Measurements from ENCODE around the gene CCDC71L.
A peak's percentile ranks its signal among the peaks of the same experiment; 100 is the strongest.
"Not testable (repeated sequence)": the region's sequence is repeated elsewhere in the genome, so short reads cannot be mapped to it uniquely, and the experiment has no call there.

CCDC71L gene

GRCh38 chr7:106679153-106679931 is 18.4 kb upstream of the CCDC71L start:
- Histone ChIP-seq H3K27ac (ENCODE audit: low read length) (no peak overlapping the region), H2AFZ (ENCODE audit: low read depth, low read length) (no peak overlapping the region), H3K4me3 (ENCODE audit: low read length) (no peak overlapping the region)

GRCh38 chr7:106678795-106679152 is 17.8 kb upstream of the CCDC71L start:
- H3K27me3 ChIP-seq (ENCODE audit: low read depth, low read length) = no peaks in the 10 kb centered on the region
- TF ChIP-seq CTCF (IDR thresholded peaks at IDR 0.05; ENCODE audit: low read depth, low read length) (no peak), EZH2phosphoT487 (IDR thresholded peaks at IDR 0.05; ENCODE audit: low read depth) (no peak)
- no peak overlapping the region for H3K27ac ChIP-seq (ENCODE audit: low read length)
- H3K79me2 ChIP-seq (ENCODE audit: low read length) = no peaks in the 10 kb centered on the region
- peaks cover 8% of the 10 kb centered on the region for H3K4me1 ChIP-seq (ENCODE audit: low read length)
- H3K36me3 ChIP-seq (replicated peaks; ENCODE audit: low read depth, low read length) = no peaks in the 10 kb centered on the region
- H3K9me3 ChIP-seq (ENCODE audit: insufficient read depth, low read length) = no peaks in the 10 kb centered on the region
- H3K4me2 ChIP-seq (ENCODE audit: low read length) = no peak overlapping the region
- H4K20me1 ChIP-seq (ENCODE audit: insufficient read depth, low read length) = no peaks in the 10 kb centered on the region
- no peak overlapping the region for H2AFZ ChIP-seq (ENCODE audit: low read depth, low read length)
- H3K4me3 ChIP-seq (ENCODE audit: low read length) = no peak overlapping the region
- no peak overlapping the region for H3K9ac ChIP-seq (ENCODE audit: low read length)

More at GRCh38 chr7:106679153-106679931, 18.4 kb upstream of the CCDC71L start:
- TF ChIP-seq CTCF (IDR thresholded peaks at IDR 0.05; ENCODE audit: low read depth, low read length) = no peak
- no peak for TF ChIP-seq EZH2phosphoT487 (IDR thresholded peaks at IDR 0.05; ENCODE audit: low read depth)
- no peak overlapping the region for H3K9ac ChIP-seq (ENCODE audit: low read length)
- H3K79me2 ChIP-seq (ENCODE audit: low read length) = no peaks in the 10 kb centered on the region
- no peaks in the 10 kb centered on the region for H4K20me1 ChIP-seq (ENCODE audit: insufficient read depth, low read length)
- H3K9me3 ChIP-seq (ENCODE audit: insufficient read depth, low read length) = no peaks in the 10 kb centered on the region
- H3K27me3 ChIP-seq (ENCODE audit: low read depth, low read length) = no peaks in the 10 kb centered on the region
- peaks cover 8% of the 10 kb centered on the region for H3K4me1 ChIP-seq (ENCODE audit: low read length)
- no peaks in the 10 kb centered on the region for H3K36me3 ChIP-seq (replicated peaks; ENCODE audit: low read depth, low read length)
- peak overlapping the region; percentile 15 for H3K4me2 ChIP-seq (ENCODE audit: low read length)

- H3K4me3 ChIP-seq (ENCODE audit: low read length); H3K36me3 ChIP-seq (replicated peaks; ENCODE audit: low read depth, low read length); H3K4me2 ChIP-seq (ENCODE audit: low read length); H3K27me3 ChIP-seq (ENCODE audit: low read depth, low read length); H2AFZ ChIP-seq (ENCODE audit: low read depth, low read length); H3K79me2 ChIP-seq (ENCODE audit: low read length); H3K27ac ChIP-seq (ENCODE audit: low read length); H3K9ac ChIP-seq (ENCODE audit: low read length); H3K4me1 ChIP-seq (ENCODE audit: low read length); H4K20me1 ChIP-seq (ENCODE audit: insufficient read depth, low read length); H3K9me3 ChIP-seq (ENCODE audit: insufficient read depth, low read length): not testable (repeated sequence)
Observed at GRCh38 chr7:106676506-106676905, 15.5 kb upstream of the CCDC71L start.

GRCh38 chr7:106673688-106674087 is 12.7 kb upstream of the CCDC71L start:
- not testable (repeated sequence) for H2AFZ ChIP-seq (ENCODE audit: low read depth, low read length)

GRCh38 chr7:106671930-106672329 is 11.0 kb upstream of the CCDC71L start:
- H3K27ac ChIP-seq (ENCODE audit: low read length); H3K4me2 ChIP-seq (ENCODE audit: low read length); H3K4me3 ChIP-seq (ENCODE audit: low read length); H2AFZ ChIP-seq (ENCODE audit: low read depth, low read length); H3K27me3 ChIP-seq (ENCODE audit: low read depth, low read length); H3K9ac ChIP-seq (ENCODE audit: low read length); H3K36me3 ChIP-seq (replicated peaks; ENCODE audit: low read depth, low read length); H4K20me1 ChIP-seq (ENCODE audit: insufficient read depth, low read length); H3K9me3 ChIP-seq (ENCODE audit: insufficient read depth, low read length); H3K4me1 ChIP-seq (ENCODE audit: low read length); H3K79me2 ChIP-seq (ENCODE audit: low read length): not testable (repeated sequence)

More at GRCh38 chr7:106673688-106674087, 12.7 kb upstream of the CCDC71L start:
- not testable (repeated sequence) for H3K4me1 ChIP-seq (ENCODE audit: low read length); H3K27ac ChIP-seq (ENCODE audit: low read length); H3K9me3 ChIP-seq (ENCODE audit: insufficient read depth, low read length); H4K20me1 ChIP-seq (ENCODE audit: insufficient read depth, low read length); H3K27me3 ChIP-seq (ENCODE audit: low read depth, low read length); H3K4me3 ChIP-seq (ENCODE audit: low read length); H3K79me2 ChIP-seq (ENCODE audit: low read length); H3K36me3 ChIP-seq (replicated peaks; ENCODE audit: low read depth, low read length); H3K9ac ChIP-seq (ENCODE audit: low read length); H3K4me2 ChIP-seq (ENCODE audit: low read length)

Data from OCI-LY3 (cell line).